HepG2 (cell line): Measurements from ENCODE around the gene SULT2B1. TPM values are rescaled to one million over a fixed set of nuclear protein-coding genes. Genes with fewer than 3 reads are reported as not detected.

Experiments used
- ATAC-seq: fragments of 200-7000 bp; cut with Tn5 transposase; 3 replicates; pipeline ENCODE4 v1.9.1; 2020; ENCODE audit warnings: mild to moderate bottlenecking, moderate library complexity
- BruUV-seq: library from RNA; stranded (reverse); fragments of 400-500 nt; replicated peaks from 2 replicates; lab custom pipeline; 2021; lab: Mats Ljungman, UMichigan
- CTCF ChIA-PET: fragments of 300-600 bp; formaldehyde crosslinking; extraction: SDS; loops from one replicate; lab custom pipeline; 2021; ENCODE audit warnings: low total read pairs, inconsistent platforms, low intra/inter-chr PET ratio; lab: Yijun Ruan, JAX
- POLR2A ChIA-PET: fragments of 350-600 bp; sonication (Branson Sonifier 250); formaldehyde crosslinking; loops from one replicate; lab custom pipeline; 2020; ENCODE audit warnings: antibody characterized with exemption, inconsistent platforms; lab: Yijun Ruan, JAX
- DNase-seq: peaks from one replicate; pipeline ENCODE4 v3.0.0-alpha.2; 2015; ENCODE audit warnings: low spot score
- FAIRE-seq: peaks from 3 replicates; lab custom pipeline; 2011; peaks lifted over from hg19 to GRCh38; lab: Jason Lieb, UNC
- H2AFZ ChIP-seq: one replicate; pipeline ENCODE4 v1.6.1; 2011; ENCODE audit warnings: low read length, inconsistent platforms
- H3K27ac ChIP-seq: fragments of 300-600 bp; 3 replicates; pipeline ENCODE4 v1.8.0; 2011; ENCODE audit warnings: mixed run types, mild to moderate bottlenecking, mixed read lengths, low read length, inconsistent platforms; ENCODE audit not compliant: insufficient read depth; ENCODE audit errors: extremely low read length
- H3K27me3 ChIP-seq, 2 experiments: fragments of 200-600 bp in 1 of 2; 2 replicates in 1 of 2; 3 replicates in 1 of 2; pipeline versions ENCODE4 v1.6.0 to v1.8.0; 2011; ENCODE audit warnings: low read length in 2 of 2, mild to moderate bottlenecking in 2 of 2, moderate library complexity in 2 of 2, inconsistent platforms in 1 of 2; ENCODE audit not compliant: insufficient read depth in 2 of 2, control insufficient read depth in 1 of 2
- H3K36me3 ChIP-seq, 2 experiments: fragments of 200-600 bp in 1 of 2; replicated peaks in 1 of 2; 2 replicates in 1 of 2; 3 replicates in 1 of 2; pipeline versions ENCODE4 v1.5.1 to v1.8.0; 2011; ENCODE audit warnings: low read length in 2 of 2, inconsistent platforms in 1 of 2; ENCODE audit not compliant: insufficient read depth in 2 of 2, control insufficient read depth in 1 of 2
- H3K4me1 ChIP-seq: 2 replicates; pipeline ENCODE4 v1.5.1; 2012; ENCODE audit warnings: low read length, inconsistent platforms; ENCODE audit not compliant: insufficient read depth
- H3K4me2 ChIP-seq: 2 replicates; pipeline ENCODE4 v1.6.0; 2011; ENCODE audit warnings: low read depth, low read length, inconsistent platforms
- H3K4me3 ChIP-seq, 3 experiments: fragments of 200-600 bp in 1 of 3; sonication (generic), shearing (Covaris generic) in 1 of 3; replicated peaks in 1 of 3; 2 replicates each; pipeline ENCODE4 v1.5.1; 2011 to 2016; ENCODE audit warnings: low read length in 3 of 3, inconsistent platforms in 2 of 3, low read depth in 2 of 3, mild to moderate bottlenecking in 2 of 3, control low read depth in 1 of 3, mixed read lengths in 1 of 3; ENCODE audit not compliant: insufficient read depth in 1 of 3
- H3K79me2 ChIP-seq: one replicate; pipeline ENCODE4 v1.6.1; 2011; ENCODE audit warnings: low read length, inconsistent platforms; ENCODE audit not compliant: insufficient read depth
- H3K9ac ChIP-seq: 2 replicates; pipeline ENCODE4 v1.6.0; 2011; ENCODE audit warnings: mild to moderate bottlenecking, low read depth, low read length, inconsistent platforms; ENCODE audit not compliant: insufficient read depth
- H3K9me3 ChIP-seq: 2 replicates; pipeline ENCODE4 v1.5.1; 2012; ENCODE audit warnings: mild to moderate bottlenecking, low read length
- H4K20me1 ChIP-seq: 2 replicates; pipeline ENCODE4 v1.6.0; 2011; ENCODE audit warnings: inconsistent platforms, mild to moderate bottlenecking, low read length, moderate library complexity; ENCODE audit not compliant: insufficient read depth
- NFATC3 ChIP-seq: sonication (generic); formaldehyde crosslinking; IDR thresholded peaks from 2 replicates; pipeline ENCODE4 v1.5.1; 2020; ENCODE audit warnings: mild to moderate bottlenecking, missing genetic modification reagents
- NFYB ChIP-seq: sonication (generic); formaldehyde crosslinking; IDR thresholded peaks from 2 replicates; pipeline ENCODE4 v1.4.0; 2020; ENCODE audit warnings: missing genetic modification reagents
- NFYC ChIP-seq: IDR thresholded peaks from 2 replicates; pipeline ENCODE4 v1.6.1; 2016; ENCODE audit warnings: missing genetic modification reagents, missing compliant biosample characterization
- SAFB2 ChIP-seq: sonication (generic); formaldehyde crosslinking; IDR thresholded peaks from 2 replicates; pipeline ENCODE4 v1.5.1; 2020; ENCODE audit warnings: missing genetic modification reagents, low read depth, mild to moderate bottlenecking, borderline replicate concordance
- ZNF256 ChIP-seq: sonication (generic); formaldehyde crosslinking; conservative IDR thresholded peaks from 2 replicates; pipeline ENCODE4 v1.4.0; 2020; ENCODE audit warnings: missing genetic modification reagents
- WGBS: methylation state at CpG from one replicate; pipeline ENCODE4 v1.1.6; 2017; ENCODE audit warnings: low lambda C conversion rate; 5-methylcytosine and 5-hydroxymethylcytosine counted together
- in situ Hi-C: cut with HindIII; loops from 2 replicates; pipeline ENCODE4 v1.10.0; 2017; ENCODE audit warnings: low pct_unique_long_range_greater_than_20kb; ENCODE audit not compliant: extremely low pct_ligation_motif_present
- intact Hi-C: fragments of 100-400 bp; cut with micrococcal nuclease; formaldehyde crosslinking; loops from one replicate; pipeline ENCODE4 v1.10.0; 2022; ENCODE audit not compliant: unreplicated experiment
- polyA plus RNA-seq, 8 experiments: library from polyadenylated mRNA; depleted of rRNA in 3 of 8; stranded (reverse) in 7 of 8; unstranded in 1 of 8; fragments of >200 nt; fragmentation: Illumina TruSeq in 4 of 8; extraction: Trizol in 4 of 8; gene quantifications; 2 replicates each; pipeline versions ENCODE4 v1.2.1 to v1.2.3, GENCODE V29; 2011 to 2016; ENCODE audit warnings: low read depth in 4 of 8, missing spikeins in 1 of 8, mixed read lengths in 1 of 8; ENCODE audit not compliant: insufficient read depth in 1 of 8
- total RNA-seq, 5 experiments: library from RNA; depleted of rRNA; stranded (reverse); fragments of >200 nt; fragmentation: Illumina TruSeq; extraction: Trizol; gene quantifications; 2 replicates each; pipeline ENCODE4 v1.2.3, GENCODE V29; 2016; ENCODE audit warnings: low read depth in 1 of 5
- TF ChIP-seq, protein P1 (sequence below): IDR thresholded peaks from 2 replicates; pipeline ENCODE4 v1.6.1; 2016; ENCODE audit warnings: mild to moderate bottlenecking, missing biosample characterization, missing genetic modification reagents

Gene SULT2B1
- total and polyA plus RNA-seq, 2 of the 13 experiments (the other 11 are each of a cell fraction or from before 2014, with no cell fraction given), result 0.13 TPM; not detected in 1

DNA sequence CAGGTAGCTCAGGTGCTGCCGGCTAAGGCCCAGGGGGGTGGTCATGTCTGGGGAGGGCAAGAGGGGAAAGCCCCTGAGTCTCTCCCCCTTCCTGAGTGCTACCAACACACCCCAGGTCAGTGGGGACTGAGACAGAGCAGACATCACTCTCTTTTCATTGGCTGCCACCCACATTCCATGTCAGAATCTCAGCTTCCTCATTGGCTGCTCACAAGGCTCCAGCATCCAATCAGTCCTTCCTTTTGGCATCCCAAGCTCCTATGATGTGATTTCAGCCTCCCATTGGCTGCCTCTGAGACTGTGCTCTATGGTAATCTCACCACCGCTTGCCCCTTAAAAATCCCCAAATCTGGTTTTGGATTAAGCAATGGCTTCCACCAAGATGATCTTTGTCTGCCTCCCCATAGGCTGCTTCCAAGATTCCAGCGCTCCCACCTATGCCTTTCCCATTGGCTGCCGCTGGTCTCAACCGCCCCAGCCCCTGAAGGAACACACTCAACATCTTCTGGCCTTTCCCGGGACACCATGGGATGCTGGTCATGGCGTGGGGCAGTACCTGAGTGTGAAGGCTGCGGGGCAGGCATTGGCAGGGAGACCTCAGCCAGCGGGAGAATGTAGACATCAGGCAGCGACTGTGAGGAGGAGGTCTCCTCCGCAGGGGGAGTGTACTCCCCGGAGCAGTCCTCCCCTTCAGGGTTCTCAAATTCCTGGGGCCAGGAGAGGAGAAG is 42.3 kb upstream of the SULT2B1 start:
- no peaks in the 10 kb centered on the region for H3K36me3 ChIP-seq
- H4K20me1 ChIP-seq, result no peaks in the 10 kb centered on the region
- FAIRE-seq, result no peak
- DNase-seq, result no peak
- H3K27ac ChIP-seq, result no peak overlapping the region
- peaks cover 7 to 39% of the 10 kb centered on the region in 2 experiments; a peak in 4 of 5 replicates for H3K27me3 ChIP-seq
- no peak overlapping the region for H3K4me2 ChIP-seq
- intact Hi-C loops, result no loop called here
- no peak overlapping the region for H3K9ac ChIP-seq
- ChIA-PET POLR2A (no interaction called here), CTCF (no interaction called here)
- no peaks in the 10 kb centered on the region for H3K9me3 ChIP-seq
- H2AFZ ChIP-seq, result no peak overlapping the region
- TF ChIP-seq NFYB (CRISPR knock-in tag) (peak; percentile 70), NFATC3 (no peak), NFYC (CRISPR knock-in tag) (peak; percentile 64), ZNF256 (no peak), SAFB2 (CRISPR knock-in tag) (no peak)
- TF ChIP-seq, protein P1, sequence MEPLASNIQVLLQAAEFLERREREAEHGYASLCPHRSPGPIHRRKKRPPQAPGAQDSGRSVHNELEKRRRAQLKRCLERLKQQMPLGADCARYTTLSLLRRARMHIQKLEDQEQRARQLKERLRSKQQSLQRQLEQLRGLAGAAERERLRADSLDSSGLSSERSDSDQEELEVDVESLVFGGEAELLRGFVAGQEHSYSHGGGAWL (CRISPR knock-in tag), result no peak
- H3K4me1 ChIP-seq, result peaks cover 23% of the 10 kb centered on the region
- 19% methylated on average over 6 of the region's 12 CpGs for WGBS
- BruUV-seq, result no TSS peak
- no peak overlapping the region for H3K4me3 ChIP-seq
- ATAC-seq, result no peak
- H3K79me2 ChIP-seq, result no peaks in the 10 kb centered on the region
- in situ Hi-C loops, result no loop called here
